Activated CD4-positive, alpha-beta T cell treated with anti-CD3 and anti-CD28 coated beads, Interleukin-2, amount 50 U/mL, for 24 hours (primary cell): ENCODE data around the gene KCNK17.
A peak's percentile ranks its signal among the peaks of the same experiment; 100 is the strongest.

Experiments used
- DNase-seq, 2 donors: peaks; one replicate each; pipeline ENCODE4 v3.0.0-alpha.2; 2020; ENCODE audit warnings: low read depth in 1 of 2, low spot score in 1 of 2

KCNK17 gene

DNA sequence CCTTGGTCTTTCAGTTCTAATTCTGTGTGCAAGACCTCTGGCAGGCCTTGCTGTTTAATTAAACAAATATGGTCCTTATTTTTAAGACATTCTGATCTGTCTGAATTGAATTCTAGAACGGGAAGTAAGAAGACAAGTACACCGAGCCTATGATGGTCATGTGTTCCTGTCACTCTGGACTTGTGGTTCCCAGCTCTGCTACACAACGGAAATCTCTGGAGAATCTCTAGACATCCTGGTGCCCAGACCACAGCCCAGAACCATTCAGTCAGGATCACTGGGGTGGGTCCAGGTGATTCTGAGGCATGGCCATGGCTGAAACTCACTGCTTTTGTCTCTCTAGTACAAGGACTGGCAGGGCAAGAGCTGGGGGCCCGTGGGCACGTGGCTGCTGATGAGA lies 24.2 kb upstream of the KCNK17 start:
- no peak for DNase-seq

DNA sequence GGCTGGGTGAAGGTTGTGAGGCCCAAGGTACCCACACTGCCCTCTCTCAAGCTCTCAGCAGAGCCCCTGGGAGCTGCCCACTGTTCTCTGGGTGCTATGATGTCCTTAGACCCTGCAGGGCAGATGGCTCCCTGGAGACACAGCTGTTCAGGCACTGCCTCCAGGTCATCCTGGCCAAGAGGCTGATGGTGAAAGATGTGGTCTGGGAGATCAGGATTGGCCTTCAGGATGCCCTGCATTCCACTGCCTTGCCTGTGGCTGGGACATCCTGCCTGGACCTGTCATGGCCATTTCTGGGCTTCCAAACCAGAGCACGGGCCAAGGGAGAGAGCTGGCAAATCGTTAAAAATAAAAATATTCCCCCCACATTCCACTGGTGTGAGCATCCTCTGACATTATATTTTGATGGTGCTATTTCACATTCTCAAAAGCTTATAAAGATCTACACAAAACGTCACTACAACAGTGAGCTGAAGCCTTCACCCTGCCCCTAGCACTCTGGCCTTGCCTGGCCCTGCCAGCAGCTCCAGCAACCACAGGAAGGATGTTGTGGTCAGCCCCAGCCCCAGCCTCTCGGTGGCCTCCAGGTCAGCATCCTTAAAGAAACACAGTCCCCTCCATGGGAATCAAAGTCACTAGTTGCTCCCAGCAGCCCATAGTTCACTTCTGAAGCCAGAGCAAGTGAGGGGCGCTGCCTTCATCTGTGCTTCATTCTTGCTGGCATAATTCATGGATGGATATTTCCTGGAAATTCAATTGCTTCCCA lies 21.7 kb upstream of the KCNK17 start:
- DNase-seq: no peak

DNA sequence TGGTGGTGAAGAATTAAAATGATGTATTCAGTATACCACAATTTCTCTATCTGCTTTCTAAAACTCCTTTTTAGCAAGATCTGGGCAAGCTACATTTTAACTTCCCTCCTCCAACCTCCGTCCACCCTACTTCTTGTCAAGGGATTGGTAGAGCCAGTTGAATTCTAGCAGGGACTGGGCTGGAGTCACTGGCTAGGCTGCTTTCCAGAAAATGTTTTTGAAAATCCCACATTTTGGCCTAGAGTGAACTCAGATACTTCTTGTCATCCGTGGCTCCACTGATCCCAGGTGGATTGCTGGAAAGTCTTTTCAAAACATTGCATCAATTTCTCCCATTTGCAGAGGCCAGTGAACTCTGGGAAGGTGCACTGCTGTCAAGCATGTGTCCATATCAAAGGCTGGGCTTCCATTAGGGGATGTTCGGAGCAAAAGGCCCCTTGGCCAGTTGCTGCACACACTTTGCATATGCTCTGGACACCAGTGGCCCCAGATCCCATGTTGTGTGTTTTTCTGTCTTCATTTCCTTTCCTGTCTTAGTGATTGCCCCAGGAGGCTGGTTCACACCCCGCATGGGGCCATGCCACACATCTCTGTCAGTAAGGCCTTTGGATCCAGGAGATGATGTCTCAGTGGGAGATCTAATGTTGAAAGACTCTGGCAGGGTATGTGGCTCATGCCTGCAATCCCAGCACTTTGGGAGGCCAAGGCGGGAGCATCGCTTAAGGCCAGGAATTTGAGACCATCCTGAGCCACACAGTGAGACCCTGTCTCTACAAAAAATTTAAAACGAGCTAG lies 19.6 kb upstream of the KCNK17 start:
- DNase-seq: no peak

DNA sequence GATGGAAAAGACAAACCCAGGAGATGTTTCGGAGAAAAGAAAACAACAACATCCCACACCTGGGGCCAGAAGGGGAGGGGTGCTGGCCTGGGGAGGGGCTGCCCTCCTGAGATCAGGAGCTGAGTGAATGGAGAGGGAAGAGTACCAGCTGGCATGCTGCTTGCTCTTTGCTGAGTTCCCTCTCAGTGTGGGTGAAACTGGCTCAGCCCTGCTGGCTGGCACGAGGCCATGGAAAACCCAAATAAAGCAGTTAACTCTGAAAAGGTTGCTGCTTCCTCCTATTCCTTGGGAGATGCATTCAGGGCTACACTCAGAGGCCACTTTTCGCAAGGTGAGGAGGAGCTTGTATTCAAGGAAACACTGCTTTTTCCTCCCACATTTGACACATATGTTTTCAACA lies 16.3 kb upstream of the KCNK17 start:
- DNase-seq: no peak

DNA sequence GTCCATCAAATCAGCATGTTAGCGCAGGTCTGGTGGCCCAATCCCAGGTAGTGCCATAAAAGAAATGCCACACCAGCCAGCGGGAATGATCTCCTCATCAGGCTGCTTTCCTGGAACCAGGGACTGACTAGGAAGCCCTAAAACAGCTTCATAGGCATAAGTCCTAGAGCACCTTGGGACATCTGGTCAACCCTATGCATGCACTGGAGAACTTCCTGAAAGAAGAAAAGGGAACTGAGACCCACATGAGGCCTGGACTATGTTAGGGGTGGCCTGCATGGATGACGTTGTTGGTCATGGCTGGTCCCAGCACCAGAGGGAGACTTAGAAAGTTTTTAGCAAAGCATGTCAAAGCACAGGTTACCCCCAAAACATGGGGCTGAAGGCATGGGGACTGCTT lies 15.8 kb upstream of the KCNK17 start:
- no peak for DNase-seq

DNA sequence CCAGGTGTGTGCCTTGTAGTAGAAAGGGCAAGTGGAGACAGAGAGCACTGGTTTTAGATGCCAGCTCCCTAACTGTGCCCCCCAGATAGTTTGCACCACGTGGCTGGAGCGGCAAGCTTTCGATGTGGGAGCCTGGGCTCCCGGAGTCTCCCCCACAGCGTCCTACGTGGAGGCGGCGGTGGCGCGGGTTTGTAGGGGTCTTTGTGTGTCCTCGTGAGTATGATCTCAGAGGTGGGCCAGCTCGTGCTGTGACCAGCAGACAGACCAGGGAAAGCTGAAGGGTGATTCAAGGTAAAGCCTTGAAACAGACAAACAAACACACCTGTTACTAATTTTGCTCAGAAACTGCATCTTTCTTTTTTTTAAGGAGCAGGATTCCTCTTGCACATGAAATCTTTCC lies 13.8 kb upstream of the KCNK17 start:
- DNase-seq: no peak

DNA sequence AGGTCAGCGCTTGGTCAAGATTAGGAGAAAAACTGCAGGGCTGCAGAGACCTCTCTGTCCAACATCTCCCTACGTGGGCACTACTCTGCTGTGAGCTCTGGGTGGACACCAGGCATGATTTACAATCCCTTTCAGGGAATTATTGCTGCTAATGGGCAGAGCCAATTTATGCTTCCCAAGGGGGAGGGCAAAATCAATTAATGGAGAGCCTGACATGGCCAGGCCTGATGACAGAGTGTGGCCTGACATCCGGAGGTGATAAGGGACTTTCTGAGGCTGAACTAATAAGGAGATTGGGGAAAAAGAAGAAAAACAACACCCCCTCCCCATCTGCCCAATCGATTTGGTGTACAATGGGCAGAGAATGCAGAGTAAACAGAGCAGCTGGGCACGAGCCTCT lies 13.3 kb upstream of the KCNK17 start:
- DNase-seq: no peak

DNA sequence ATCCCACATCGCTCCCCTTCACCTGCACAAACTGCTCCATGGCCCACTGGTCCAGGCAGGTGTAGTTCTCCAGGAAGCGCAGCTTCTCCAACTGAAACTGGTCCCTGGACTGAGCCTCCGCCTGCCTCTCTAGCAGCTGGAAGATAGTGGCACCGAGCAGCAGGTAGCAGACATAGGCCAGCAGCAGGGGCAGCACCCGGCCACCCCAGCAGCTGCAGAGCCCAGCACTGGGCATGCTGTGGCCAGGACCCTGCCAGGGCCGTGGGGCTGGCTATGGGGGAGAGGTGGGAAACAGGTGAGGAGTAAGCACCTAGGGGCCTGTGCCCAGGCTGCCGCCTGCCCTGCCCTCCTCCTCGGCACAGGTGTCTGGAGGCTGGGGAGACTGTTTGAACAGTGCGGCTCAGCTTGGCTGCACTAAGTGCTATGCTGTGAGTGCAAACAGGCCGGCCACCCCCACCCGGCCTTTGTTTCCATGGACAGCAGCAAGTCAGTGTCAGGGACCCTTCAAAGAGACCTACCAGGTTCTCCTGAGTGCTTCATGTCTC lies 8.2 kb upstream of the KCNK17 start, which contains the start of gene KCNK16:
KCNK16 (minus strand) TSS at position 397 of the 545 bp plus-strand sequence; CDS start at position 235, 162 bp downstream.
- DNase-seq: no peak

DNA sequence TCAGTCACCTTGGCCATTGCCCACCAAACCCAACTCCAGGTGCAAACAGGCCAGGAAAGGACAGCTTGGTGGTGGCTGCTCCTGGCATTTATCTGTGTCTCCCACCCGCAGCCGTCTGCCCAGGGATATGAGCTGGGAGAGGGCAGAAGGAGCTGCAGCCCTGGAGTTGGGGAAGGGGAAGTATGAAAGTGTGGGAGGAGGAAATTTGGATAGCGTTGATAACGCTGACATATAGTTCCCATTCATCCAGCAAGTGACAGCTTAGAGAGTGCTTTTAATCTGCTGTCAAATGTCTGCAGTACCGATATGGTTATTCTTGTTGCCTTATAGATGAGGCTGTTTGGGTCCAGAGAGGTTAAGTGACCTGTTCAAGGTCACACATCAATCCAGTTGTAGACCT lies 7.5 kb upstream of the KCNK17 start:
- DNase-seq: no peak

DNA sequence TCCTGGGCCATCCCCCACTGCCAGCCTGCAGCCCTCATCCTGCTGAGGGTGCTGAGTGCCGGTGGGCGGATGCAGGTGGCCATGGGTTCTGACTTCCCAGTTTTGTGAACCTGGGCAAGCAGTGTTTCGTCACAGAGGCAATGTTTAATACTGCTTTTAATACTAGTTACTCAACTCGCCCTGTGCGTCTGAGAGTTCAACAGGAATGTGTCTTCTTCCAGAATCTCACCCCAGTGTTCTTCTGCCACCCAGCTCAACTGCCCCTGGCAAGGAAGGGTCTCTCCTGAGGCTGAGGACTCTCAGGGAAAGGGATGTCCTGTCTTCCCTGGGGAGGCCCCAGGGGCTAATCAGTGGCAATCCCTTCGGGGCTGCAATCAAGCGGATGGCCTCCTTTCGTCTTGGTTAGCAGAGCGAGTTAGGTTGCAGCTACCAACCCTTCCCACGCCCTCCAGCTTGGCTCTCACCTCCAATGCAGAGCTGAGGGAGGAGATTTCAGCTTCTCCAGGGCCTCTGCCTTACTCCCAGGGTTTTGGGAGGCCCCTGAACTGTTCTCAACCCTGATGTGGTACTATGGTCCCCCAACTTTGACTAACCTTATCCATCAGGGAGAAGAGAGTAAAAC lies 6.3 kb upstream of the KCNK17 start:
- no peak for DNase-seq

DNA sequence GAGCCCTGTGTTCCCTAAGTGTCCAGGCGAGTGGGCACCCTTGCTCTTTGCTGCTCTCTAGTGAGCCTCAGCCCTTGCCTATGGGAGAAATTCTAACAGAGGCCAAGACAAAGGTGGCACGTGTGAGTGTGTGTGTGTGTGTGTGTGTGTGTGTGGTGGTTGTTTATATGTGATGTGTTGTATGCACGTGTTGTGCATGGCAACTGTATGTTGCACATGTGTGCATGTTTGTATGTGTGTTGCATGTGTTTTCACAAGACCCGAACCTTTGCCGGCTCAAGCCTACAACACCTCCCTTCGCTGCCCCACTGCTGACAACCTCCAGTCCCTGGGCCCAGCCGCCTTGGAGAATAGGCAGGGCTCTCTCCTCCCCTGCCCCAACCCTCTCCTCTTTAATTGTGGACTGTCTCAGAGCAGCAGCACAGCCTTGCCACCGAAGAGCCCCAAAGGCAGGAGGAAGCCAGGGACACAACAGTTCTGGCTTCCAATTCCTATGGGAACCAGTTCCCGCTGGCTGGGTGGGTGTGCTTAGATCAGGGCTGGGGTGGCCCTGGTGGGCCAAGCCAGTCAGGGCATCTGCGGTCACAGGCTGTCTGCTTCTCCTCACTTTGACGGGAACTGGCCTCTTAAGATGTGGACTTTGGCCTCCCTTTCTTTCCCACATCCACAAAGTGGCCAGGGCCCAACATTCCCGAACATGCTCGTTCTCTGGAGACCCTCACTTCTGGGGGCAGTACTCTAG lies 5.6 kb upstream of the KCNK17 start:
- no peak for DNase-seq

DNA sequence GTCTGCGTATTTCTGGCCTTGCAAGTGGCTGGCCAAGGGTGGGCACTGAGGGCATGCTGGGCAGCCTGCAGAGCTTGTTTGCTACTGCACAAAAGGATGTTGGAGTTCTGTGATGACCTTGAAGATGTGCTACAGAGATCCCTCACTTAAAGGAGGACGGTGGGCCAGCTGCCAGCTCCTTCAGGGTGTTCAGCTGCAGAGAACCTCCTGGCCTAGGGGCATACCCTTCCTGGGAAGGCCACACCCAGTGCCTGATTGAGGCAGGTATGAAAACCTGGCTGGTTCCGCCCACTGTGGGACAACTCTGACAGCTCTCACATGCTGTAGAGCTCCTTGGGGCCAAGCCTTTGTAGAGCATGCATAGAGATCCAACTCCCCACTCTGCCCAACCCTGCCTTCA lies 3.0 kb upstream of the KCNK17 start:
- DNase-seq: no peak

DNA sequence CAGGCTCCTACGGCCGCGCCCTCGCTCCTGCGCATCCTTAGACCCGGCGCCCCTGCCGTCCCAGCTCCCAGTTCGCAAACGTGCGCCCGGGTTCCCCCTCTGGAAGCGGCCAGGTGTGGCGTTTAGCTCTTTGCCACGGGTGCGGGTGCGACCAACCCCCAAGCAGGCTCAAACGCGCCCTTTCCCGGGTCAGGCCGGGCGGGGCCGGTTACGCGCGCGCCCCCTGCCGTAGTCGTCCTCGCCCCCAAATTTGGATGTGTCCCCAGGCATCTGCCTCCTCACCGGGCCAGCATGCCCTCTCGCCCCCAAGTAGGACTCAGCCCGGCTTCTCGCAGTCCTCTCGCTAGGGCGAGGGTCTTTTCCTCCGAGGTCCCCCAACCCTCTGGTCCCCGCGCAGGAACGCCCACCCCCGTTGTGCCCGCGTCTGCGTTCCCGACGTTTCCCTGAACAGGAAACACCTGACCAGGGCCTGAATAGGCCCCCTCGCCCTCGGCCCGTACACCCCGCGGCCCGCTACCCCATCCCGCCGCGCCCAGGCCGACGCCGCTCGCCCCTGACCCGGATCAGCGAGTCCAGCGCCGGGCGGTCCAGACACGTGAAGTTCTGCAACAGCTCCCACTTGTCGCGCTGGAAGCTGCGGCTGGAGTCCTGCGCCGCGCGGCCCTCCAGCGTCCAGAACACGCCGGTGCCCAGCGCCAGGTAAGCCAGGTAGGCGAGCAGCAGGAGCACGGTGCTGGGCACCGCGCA lies 520 bp downstream of the KCNK17 start:
- no peak for DNase-seq

DNA sequence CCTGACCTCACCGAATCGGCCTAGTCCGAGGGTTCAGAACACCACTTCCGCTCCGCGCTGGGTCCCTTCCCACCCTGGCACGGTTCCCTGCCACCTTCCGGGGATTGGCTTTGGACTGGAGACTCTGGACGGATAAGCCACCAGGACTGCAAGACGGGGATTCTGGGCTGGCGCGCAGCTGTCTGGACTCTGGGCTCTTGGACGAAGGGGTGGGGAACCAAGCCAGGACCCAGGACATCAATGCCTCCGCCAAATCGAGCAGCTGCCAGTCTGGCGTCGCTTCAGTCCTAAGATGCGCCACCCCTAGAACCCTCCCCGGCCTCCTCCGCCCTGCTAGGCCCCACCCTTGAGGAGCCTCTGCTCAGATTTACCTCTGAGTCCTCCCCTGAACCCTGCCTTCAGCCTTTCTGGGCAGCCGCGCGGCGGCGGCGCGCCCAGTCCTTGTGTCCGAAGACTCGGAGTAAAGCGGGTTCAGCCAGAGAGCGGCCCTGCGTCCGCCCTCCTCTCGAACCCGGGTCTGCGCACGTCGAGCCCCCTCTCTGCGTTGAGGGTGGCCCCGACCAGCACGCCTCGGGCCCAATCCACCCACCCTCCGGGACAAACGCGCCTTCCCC lies 1.2 kb downstream of the KCNK17 start:
- no peak for DNase-seq

DNA sequence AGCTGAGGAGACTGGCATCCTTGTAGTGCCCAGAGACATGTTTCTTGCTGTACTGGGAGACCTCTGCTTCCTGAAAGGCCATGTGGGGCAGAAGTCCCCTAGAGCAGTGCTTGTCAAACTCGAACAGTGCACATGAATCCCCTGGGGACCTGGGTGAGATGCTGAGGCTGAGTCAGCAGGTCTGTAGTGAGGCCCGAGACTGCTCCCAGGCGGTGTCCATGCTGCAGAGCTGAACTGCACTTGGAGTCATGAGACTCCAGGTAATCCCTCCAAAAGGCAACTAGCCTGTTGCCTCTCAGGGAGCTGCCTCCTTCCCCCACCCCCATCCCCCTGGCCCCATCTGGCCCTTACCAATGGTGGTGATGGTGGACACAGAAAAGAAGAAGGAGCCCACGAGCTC lies 3.7 kb downstream of the KCNK17 start:
- DNase-seq: no peak

DNA sequence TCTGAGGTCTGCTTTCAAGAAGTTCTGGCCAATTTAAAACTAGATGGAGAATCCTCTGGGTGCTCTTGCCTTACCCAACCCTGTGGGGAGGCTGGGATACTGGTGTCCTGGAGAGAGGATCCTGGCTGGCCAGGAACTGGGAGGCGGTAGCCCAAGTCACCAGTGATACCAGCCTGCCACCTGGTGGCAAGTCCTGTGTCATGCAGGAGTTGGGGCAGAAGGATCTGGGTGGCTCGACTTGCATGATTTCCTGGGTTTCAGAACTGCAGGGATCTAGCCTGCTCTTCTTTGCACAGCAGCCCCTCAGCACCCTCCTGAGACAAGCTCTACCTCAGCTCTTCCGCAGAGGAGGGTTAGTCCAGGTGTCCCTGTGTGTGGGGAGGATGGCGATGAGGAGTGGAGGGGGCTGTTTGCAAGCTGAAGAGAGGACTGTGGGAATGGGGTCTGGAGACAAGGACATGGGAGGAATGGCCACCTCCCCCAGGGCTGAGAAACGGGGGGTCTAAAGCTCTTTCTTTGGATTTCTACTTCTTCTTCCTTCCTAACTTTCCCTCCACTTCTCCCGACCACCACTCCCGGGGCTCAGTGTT lies 4.2 kb downstream of the KCNK17 start:
- peak; percentile 37 to 41 for DNase-seq

DNA sequence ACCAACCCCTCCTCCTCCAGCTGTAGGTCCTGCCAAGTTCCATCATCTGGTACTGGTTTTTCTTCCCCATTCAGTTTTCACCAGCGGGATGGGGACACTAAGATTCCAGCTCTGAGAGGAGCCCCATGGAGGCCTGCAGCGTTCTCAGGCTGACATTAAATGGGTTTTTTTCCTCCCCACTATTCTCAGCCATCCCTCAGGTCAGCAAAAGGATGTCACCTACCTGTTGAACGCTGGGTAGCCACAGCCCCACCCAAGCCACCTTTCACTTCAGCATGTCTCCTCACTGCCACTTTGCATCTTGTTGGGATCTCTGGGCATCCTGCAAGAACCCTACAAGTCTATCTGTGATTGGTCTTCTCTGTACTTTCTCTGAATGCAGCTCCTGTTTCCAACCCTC lies 6.8 kb downstream of the KCNK17 start:
- DNase-seq: no peak

DNA sequence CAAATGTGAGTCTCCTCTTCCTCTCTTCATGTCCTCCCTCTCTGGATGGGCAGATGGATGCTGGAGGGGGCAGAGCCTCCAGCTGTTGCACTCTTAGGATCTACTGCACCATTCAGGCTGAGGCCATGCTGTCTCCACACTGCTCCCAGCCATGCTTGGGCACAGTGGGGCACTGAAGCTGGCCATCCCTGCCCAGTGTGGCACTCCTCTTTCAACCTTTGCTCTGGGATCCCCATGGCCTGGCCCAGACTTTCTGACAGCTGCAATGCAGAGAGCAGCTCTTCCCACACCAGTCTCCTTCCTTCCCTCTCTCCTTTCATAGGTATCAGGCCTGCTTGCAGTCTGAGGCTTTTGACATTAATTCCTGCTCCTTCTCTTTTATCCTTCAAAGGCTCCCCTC lies 9.3 kb downstream of the KCNK17 start:
- DNase-seq: no peak

DNA sequence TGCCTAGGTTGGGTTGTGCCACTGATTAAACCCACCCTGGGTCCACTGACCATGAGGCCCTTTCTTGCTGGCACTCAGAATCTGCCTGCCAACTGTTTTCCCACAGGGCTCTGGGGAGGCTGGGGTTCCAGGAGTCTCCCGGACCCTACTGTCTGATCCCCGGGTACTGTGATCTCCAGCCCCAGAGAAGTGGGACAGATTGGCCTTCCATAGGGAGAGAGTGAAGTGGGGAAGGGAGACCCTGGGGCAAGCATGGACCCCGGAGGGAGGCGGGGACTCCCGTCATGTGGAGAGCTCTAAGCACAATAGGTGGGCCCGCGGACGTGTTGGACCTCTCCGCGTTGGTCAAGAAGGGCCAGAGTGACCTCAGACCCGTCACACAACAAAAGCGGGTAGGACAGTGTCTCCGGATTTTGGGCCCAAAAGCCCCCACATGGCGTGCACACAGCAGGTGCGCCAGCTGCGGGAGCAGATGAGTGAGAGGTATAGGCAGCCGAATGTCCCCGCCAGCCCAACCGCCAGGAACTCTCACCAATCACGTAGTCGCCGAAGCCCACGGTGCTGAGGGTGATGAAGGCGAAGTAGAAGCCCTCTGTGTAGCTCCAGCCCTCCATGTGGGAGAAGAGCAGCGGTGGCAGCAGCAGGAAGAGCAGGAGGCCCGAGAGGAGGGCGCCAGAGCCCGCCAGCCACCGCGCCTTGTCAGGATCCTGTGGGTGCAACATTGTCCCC lies 10.6 kb downstream of the KCNK17 start:
- no peak for DNase-seq
